GM19239 (cell line): ENCODE measurements around the gene FLT1.

ENCODE experiments used
- DNase-seq: peaks from one replicate; pipeline ENCODE4 v3.0.0; 2011; ENCODE audit warnings: low spot score; ENCODE audit not compliant: insufficient read length
- FAIRE-seq: peaks from 2 replicates; lab custom pipeline; 2011; peaks lifted over from hg19 to GRCh38; lab: Jason Lieb, UNC

The FLT1 gene

GRCh38 chr13:28492569-28493367 lies 2.2 kb downstream of the FLT1 start:
- no peak for FAIRE-seq
- DNase-seq, result no peak

- DNase-seq (no peak), FAIRE-seq (no peak)
These were observed 4.9 kb downstream of the FLT1 start for GRCh38 chr13:28490061-28490460.

GRCh38 chr13:28489524-28489931 lies 5.4 kb downstream of the FLT1 start:
- no peak for DNase-seq
- no peak for FAIRE-seq

GRCh38 chr13:28488376-28489005 lies 6.4 kb downstream of the FLT1 start:
- no peak for FAIRE-seq
- DNase-seq, result no peak

- no peak for FAIRE-seq
- no peak for DNase-seq
These were observed 8.9 kb downstream of the FLT1 start for GRCh38 chr13:28485996-28486543.

- DNase-seq (no peak), FAIRE-seq (no peak)
These were observed 9.4 kb downstream of the FLT1 start for GRCh38 chr13:28485551-28485950.

GRCh38 chr13:28485097-28485496 lies 9.8 kb downstream of the FLT1 start:
- FAIRE-seq (no peak), DNase-seq (no peak)

GRCh38 chr13:28483313-28483931 lies 11.5 kb downstream of the FLT1 start:
- FAIRE-seq (no peak), DNase-seq (no peak)

- FAIRE-seq, result no peak
These were observed 15.9 kb downstream of the FLT1 start for GRCh38 chr13:28479005-28479404.

GRCh38 chr13:28478127-28478526 lies 16.8 kb downstream of the FLT1 start:
- FAIRE-seq (no peak), DNase-seq (no peak)

More at GRCh38 chr13:28479005-28479404, 15.9 kb downstream of the FLT1 start:
- DNase-seq, result no peak

- FAIRE-seq, result no peak
- no peak for DNase-seq
These were observed 17.3 kb downstream of the FLT1 start for GRCh38 chr13:28477709-28477973.

GRCh38 chr13:28476919-28477708 lies 17.8 kb downstream of the FLT1 start:
- DNase-seq (no peak), FAIRE-seq (no peak)

GRCh38 chr13:28475916-28476725 lies 18.8 kb downstream of the FLT1 start:
- no peak for FAIRE-seq
- DNase-seq, result no peak

- DNase-seq (no peak), FAIRE-seq (no peak)
These were observed 20.3 kb downstream of the FLT1 start for GRCh38 chr13:28474491-28475134.

GRCh38 chr13:28473044-28473443 lies 21.9 kb downstream of the FLT1 start:
- FAIRE-seq, result no peak
- no peak for DNase-seq

- DNase-seq, result no peak
- peak; percentile 31 for FAIRE-seq
These were observed 23.5 kb downstream of the FLT1 start for GRCh38 chr13:28471421-28471820.

- DNase-seq (no peak), FAIRE-seq (no peak)
These were observed 24.6 kb downstream of the FLT1 start for GRCh38 chr13:28470296-28470695.

- FAIRE-seq (no peak), DNase-seq (no peak)
These were observed 25.6 kb downstream of the FLT1 start for GRCh38 chr13:28469316-28469715.
